ENCODE results near the gene KCNK18.

Gene KCNK18

GRCh38 chr10:117254774-117255735 lies 57.8 kb downstream of the KCNK18 start:
- no peak for DNase-seq

DNA sequence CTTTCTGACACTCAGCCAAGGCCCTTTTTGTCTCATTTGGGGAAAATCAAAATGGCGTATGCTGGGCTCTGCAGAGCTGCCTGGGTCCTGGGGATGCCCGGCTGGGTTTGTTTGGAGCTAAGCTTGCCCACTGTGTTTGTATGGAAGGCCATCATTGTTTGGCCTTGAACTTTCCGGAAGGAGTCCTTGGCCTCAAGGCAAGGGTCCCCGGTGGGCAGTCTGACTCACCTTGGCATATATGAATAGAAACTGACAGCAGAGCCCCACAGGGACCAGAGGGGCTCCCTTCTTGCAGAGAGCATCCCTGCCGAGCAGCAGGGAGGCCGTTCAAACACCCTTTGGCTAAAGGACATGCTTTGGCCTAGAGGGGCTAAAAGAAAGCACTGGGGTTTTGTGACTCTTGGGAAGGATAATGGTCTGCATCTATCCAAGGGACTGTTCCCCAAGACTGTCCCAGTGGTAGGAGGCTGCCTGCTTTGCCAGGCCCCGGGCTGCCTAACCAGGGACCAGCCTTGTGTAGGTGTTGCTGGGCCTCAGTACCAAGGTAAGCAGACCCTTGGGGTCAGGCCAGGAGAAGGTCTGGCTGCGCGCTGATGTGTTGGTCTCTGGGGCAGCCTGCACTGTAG lies 58.7 kb downstream of the KCNK18 start:
- no peak for DNase-seq

- no peak for DNase-seq
Measured at GRCh38 chr10:117256910-117257309, 59.6 kb downstream of the KCNK18 start.

GRCh38 chr10:117257721-117258120 lies 60.4 kb downstream of the KCNK18 start:
- DNase-seq, result no peak

- no peak for DNase-seq
Measured at GRCh38 chr10:117259279-117259678, 62.0 kb downstream of the KCNK18 start.
